Activated naive CD8-positive, alpha-beta T cell treated with anti-CD3 and anti-CD28 coated beads, Interleukin-2, amount 50 U/mL, for 24 hours (primary cell): Measurements from ENCODE around the gene BLOC1S4.

Experiments
- ATAC-seq: fragments of 150-1000 bp; cut with Tn5 transposase; one replicate; pipeline ENCODE4 v1.10.0; 2021
- DNase-seq: peaks from one replicate; pipeline ENCODE4 v3.0.0; 2021
- H3K27ac Mint-ChIP-seq: one replicate; pipeline ENCODE4 v1.8.0; 2021; ENCODE audit warnings: mild to moderate bottlenecking, mixed read lengths
- H3K27me3 Mint-ChIP-seq: one replicate; pipeline ENCODE4 v1.8.0; 2021; ENCODE audit warnings: mixed read lengths
- H3K36me3 Mint-ChIP-seq: one replicate; pipeline ENCODE4 v1.8.0; 2021; ENCODE audit warnings: low read depth, mixed read lengths
- H3K4me1 Mint-ChIP-seq: one replicate; pipeline ENCODE4 v1.8.0; 2021; ENCODE audit warnings: mixed read lengths
- H3K4me3 Mint-ChIP-seq: one replicate; pipeline ENCODE4 v1.8.0; 2021; ENCODE audit warnings: mild to moderate bottlenecking, moderate library complexity, mixed read lengths
- H3K9me3 Mint-ChIP-seq: one replicate; pipeline ENCODE4 v1.8.0; 2021; ENCODE audit warnings: mixed read lengths

BLOC1S4 gene

GRCh38 chr4:6684656-6685055, 31.3 kb upstream of the BLOC1S4 start:
- ATAC-seq, result no peak
- H3K27ac Mint-ChIP-seq, result no peak overlapping the region
- no peaks in the 10 kb centered on the region for H3K27me3 Mint-ChIP-seq
- no peak overlapping the region for H3K4me3 Mint-ChIP-seq
- peaks cover 23% of the 10 kb centered on the region for H3K4me1 Mint-ChIP-seq
- peaks cover 12% of the 10 kb centered on the region for H3K36me3 Mint-ChIP-seq
- no peaks in the 10 kb centered on the region for H3K9me3 Mint-ChIP-seq
- DNase-seq, result no peak

- Mint-ChIP-seq H3K36me3 (peaks cover 3% of the 10 kb centered on the region), H3K9me3 (no peaks in the 10 kb centered on the region), H3K4me1 (peaks cover 39% of the 10 kb centered on the region), H3K27me3 (no peaks in the 10 kb centered on the region), H3K27ac (no peak overlapping the region), H3K4me3 (no peak overlapping the region)
- DNase-seq, result no peak
- no peak for ATAC-seq
Measured at GRCh38 chr4:6686104-6686787, 29.7 kb upstream of the BLOC1S4 start.

GRCh38 chr4:6687947-6688878, 27.8 kb upstream of the BLOC1S4 start:
- DNase-seq (no peak), ATAC-seq (no peak)
- Mint-ChIP-seq H3K27ac (peak overlapping the region; percentile 79), H3K4me1 (peaks cover 50% of the 10 kb centered on the region), H3K4me3 (peak overlapping the region; percentile 59), H3K9me3 (no peaks in the 10 kb centered on the region), H3K27me3 (no peaks in the 10 kb centered on the region), H3K36me3 (no peaks in the 10 kb centered on the region)

- H3K4me3 Mint-ChIP-seq, result peak overlapping the region; percentile 59
- no peaks in the 10 kb centered on the region for H3K27me3 Mint-ChIP-seq
- H3K9me3 Mint-ChIP-seq, result no peaks in the 10 kb centered on the region
- H3K27ac Mint-ChIP-seq, result peak overlapping the region; percentile 79
- DNase-seq (peak; percentile 76), ATAC-seq (peak; percentile 95)
- H3K36me3 Mint-ChIP-seq, result no peaks in the 10 kb centered on the region
- H3K4me1 Mint-ChIP-seq, result peaks cover 57% of the 10 kb centered on the region
Measured at GRCh38 chr4:6688879-6689505, 27.0 kb upstream of the BLOC1S4 start.

- Mint-ChIP-seq H3K9me3 (no peaks in the 10 kb centered on the region), H3K27me3 (no peaks in the 10 kb centered on the region), H3K27ac (peak overlapping the region; percentile 79), H3K4me1 (peaks cover 59% of the 10 kb centered on the region), H3K36me3 (no peaks in the 10 kb centered on the region), H3K4me3 (peak overlapping the region; percentile 59)
- no peak for ATAC-seq
- no peak for DNase-seq
Measured at GRCh38 chr4:6689506-6689960, 26.4 kb upstream of the BLOC1S4 start.

- Mint-ChIP-seq H3K4me1 (peaks cover 85% of the 10 kb centered on the region), H3K27me3 (no peaks in the 10 kb centered on the region), H3K4me3 (no peak overlapping the region), H3K27ac (peak overlapping the region; percentile 55), H3K36me3 (no peaks in the 10 kb centered on the region), H3K9me3 (no peaks in the 10 kb centered on the region)
- no peak for ATAC-seq
- no peak for DNase-seq
Measured at GRCh38 chr4:6692379-6692778, 23.6 kb upstream of the BLOC1S4 start.

GRCh38 chr4:6692806-6693205, 23.2 kb upstream of the BLOC1S4 start:
- H3K36me3 Mint-ChIP-seq, result no peaks in the 10 kb centered on the region
- ATAC-seq (no peak), DNase-seq (no peak)
- H3K4me3 Mint-ChIP-seq, result no peak overlapping the region
- no peaks in the 10 kb centered on the region for H3K27me3 Mint-ChIP-seq
- H3K9me3 Mint-ChIP-seq, result no peaks in the 10 kb centered on the region
- H3K4me1 Mint-ChIP-seq, result peaks cover 82% of the 10 kb centered on the region
- H3K27ac Mint-ChIP-seq, result peak overlapping the region; percentile 68

- Mint-ChIP-seq H3K36me3 (peaks cover 2% of the 10 kb centered on the region), H3K4me1 (peaks cover 80% of the 10 kb centered on the region), H3K4me3 (no peak within 1 kb of the TSS), H3K9me3 (no peaks in the 10 kb centered on the region), H3K27ac (peak within 1 kb of the TSS; percentile 69), H3K27me3 (no peaks in the 10 kb centered on the region)
- no peak for ATAC-seq
- DNase-seq, result no peak
Measured at GRCh38 chr4:6693231-6694176, 22.5 kb upstream of the BLOC1S4 start, which contains the start of gene S100P. Gene S100P, plus strand, starts transcription at chr4:6693878. Its CDS starts 55 bp downstream, at chr4:6693933.

- peaks cover 2% of the 10 kb centered on the region for H3K36me3 Mint-ChIP-seq
- H3K27ac Mint-ChIP-seq, result peak overlapping the region; percentile 69
- no peaks in the 10 kb centered on the region for H3K9me3 Mint-ChIP-seq
- DNase-seq, result no peak
- H3K4me1 Mint-ChIP-seq, result peaks cover 77% of the 10 kb centered on the region
- H3K27me3 Mint-ChIP-seq, result no peaks in the 10 kb centered on the region
- no peak overlapping the region for H3K4me3 Mint-ChIP-seq
- no peak for ATAC-seq
Measured at GRCh38 chr4:6694177-6694901, 21.6 kb upstream of the BLOC1S4 start.

- no peak for DNase-seq
- peak; percentile 63 for ATAC-seq
Measured at GRCh38 chr4:6695660-6696610, 20.0 kb upstream of the BLOC1S4 start.

GRCh38 chr4:6696611-6697010, 19.4 kb upstream of the BLOC1S4 start:
- Mint-ChIP-seq H3K9me3 (no peaks in the 10 kb centered on the region), H3K4me3 (peak overlapping the region; percentile 42), H3K27ac (peak overlapping the region; percentile 75), H3K27me3 (no peaks in the 10 kb centered on the region), H3K36me3 (peaks cover 7% of the 10 kb centered on the region), H3K4me1 (peaks cover 61% of the 10 kb centered on the region)
- no peak for DNase-seq
- ATAC-seq, result peak; percentile 57

More at GRCh38 chr4:6695660-6696610, 20.0 kb upstream of the BLOC1S4 start:
- H3K4me3 Mint-ChIP-seq, result peak overlapping the region; percentile 42
- H3K36me3 Mint-ChIP-seq, result peaks cover 7% of the 10 kb centered on the region
- peak overlapping the region; percentile 75 for H3K27ac Mint-ChIP-seq
- no peaks in the 10 kb centered on the region for H3K9me3 Mint-ChIP-seq
- peaks cover 65% of the 10 kb centered on the region for H3K4me1 Mint-ChIP-seq
- H3K27me3 Mint-ChIP-seq, result no peaks in the 10 kb centered on the region

- H3K36me3 Mint-ChIP-seq, result peaks cover 7% of the 10 kb centered on the region
- ATAC-seq (no peak), DNase-seq (no peak)
- H3K27ac Mint-ChIP-seq, result peak overlapping the region; percentile 75
- H3K27me3 Mint-ChIP-seq, result no peaks in the 10 kb centered on the region
- no peak overlapping the region for H3K4me3 Mint-ChIP-seq
- no peaks in the 10 kb centered on the region for H3K9me3 Mint-ChIP-seq
- peaks cover 60% of the 10 kb centered on the region for H3K4me1 Mint-ChIP-seq
Measured at GRCh38 chr4:6697131-6697530, 18.8 kb upstream of the BLOC1S4 start.
